Measurements from ENCODE around the gene NXF1. TPM values are rescaled to one million over a fixed set of nuclear protein-coding genes. Genes with fewer than 3 reads are reported as not detected.
A peak's percentile ranks its signal among the peaks of the same experiment; 100 is the strongest.

NXF1 gene
- total RNA-seq, 2 experiments from 2014 or later, result 343 to 358 TPM

DNA sequence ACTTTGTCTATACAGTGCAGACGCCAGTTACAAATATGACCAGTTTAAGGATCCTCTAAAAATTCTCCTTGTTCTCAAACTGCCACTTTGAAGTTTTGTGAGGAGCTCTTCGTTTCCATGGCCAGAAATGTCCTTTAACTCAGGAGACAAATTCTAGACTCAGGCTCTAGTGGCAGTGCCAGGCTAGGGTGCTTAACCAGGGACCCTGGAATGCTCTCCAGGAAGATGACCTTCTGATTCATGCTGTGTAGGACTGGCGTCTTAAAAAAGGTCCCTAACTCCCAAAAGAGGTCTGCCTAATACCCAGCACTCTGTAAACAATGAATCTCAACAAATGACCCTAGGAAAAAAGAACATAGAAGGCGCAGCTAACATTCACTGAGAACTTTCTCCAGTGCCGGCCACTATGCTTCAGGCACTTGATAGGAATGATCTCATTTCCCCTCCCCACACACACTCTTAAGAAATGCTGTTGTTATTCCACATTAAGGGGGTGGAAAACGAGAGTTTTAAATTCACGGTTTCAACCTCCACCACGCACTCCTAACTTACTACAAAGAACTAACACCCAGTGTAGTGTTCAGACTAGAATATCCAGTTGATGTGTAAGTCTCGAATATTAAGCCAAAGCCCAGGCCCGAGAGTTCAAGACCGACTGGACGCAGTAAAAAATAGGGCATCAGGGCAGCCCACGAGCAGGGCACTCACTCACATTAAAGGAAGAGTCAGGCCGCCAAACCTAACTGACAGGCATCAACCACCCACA is 747 bp downstream of the NXF1 start:
- Mint-ChIP-seq H3K4me1 (ENCODE audit: low read depth) (peaks cover 41% of the 10 kb centered on the region), H3K9me3 (no peaks in the 10 kb centered on the region), H3K4me3 (peak overlapping the region; percentile 98), H3K36me3 (ENCODE audit: low read depth) (peaks cover 60% of the 10 kb centered on the region), H3K27ac (peak overlapping the region; percentile 97), H3K27me3 (no peaks in the 10 kb centered on the region)
- DNase-seq (peak in 3 of 14 experiments; percentile 13 to 64 (median 41)), ATAC-seq (ENCODE audit: poor library complexity) (no peak)
- TF ChIP-seq, protein P1, sequence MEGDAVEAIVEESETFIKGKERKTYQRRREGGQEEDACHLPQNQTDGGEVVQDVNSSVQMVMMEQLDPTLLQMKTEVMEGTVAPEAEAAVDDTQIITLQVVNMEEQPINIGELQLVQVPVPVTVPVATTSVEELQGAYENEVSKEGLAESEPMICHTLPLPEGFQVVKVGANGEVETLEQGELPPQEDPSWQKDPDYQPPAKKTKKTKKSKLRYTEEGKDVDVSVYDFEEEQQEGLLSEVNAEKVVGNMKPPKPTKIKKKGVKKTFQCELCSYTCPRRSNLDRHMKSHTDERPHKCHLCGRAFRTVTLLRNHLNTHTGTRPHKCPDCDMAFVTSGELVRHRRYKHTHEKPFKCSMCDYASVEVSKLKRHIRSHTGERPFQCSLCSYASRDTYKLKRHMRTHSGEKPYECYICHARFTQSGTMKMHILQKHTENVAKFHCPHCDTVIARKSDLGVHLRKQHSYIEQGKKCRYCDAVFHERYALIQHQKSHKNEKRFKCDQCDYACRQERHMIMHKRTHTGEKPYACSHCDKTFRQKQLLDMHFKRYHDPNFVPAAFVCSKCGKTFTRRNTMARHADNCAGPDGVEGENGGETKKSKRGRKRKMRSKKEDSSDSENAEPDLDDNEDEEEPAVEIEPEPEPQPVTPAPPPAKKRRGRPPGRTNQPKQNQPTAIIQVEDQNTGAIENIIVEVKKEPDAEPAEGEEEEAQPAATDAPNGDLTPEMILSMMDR (IDR thresholded peaks at IDR 0.05), result no peak
- H3K36me3 ChIP-seq (ENCODE audit: insufficient read depth, low read length), result peaks cover 45% of the 10 kb centered on the region
- intact Hi-C loops (cut with DNase I, micrococcal nuclease), result loop anchor here (1.0 to 2.0 kb wide), 5 partner anchors 12 to 76 kb away; partner anchors contain the start of genes WDR74 (in 2 of the 2), STX5 (in 1 of the 2), TEX54 (in 1 of the 2) and TMEM179B (in 1 of the 2)
- H3K4me1 ChIP-seq (ENCODE audit: insufficient read depth, low read length), result peaks cover 36% of the 10 kb centered on the region
- H3K27ac ChIP-seq (ENCODE audit: low read depth in 1 of 2, low read length in 2 of 2), result peak overlapping the region; percentile 60 to 73
- no peaks in the 10 kb centered on the region for H3K9me3 ChIP-seq (ENCODE audit: control insufficient read depth in 1 of 2, insufficient read depth in 1 of 2, low read length in 2 of 2)
- POLR2A ChIA-PET, result interaction anchor here (1.2 to 6.5 kb wide), 8 partner anchors 17 to 77 kb away, joined by 3 to 96 read pairs (median 11); partner anchors contain the start of genes HNRNPUL2, STX5, TEX54 and TMEM179B
- CTCF ChIA-PET, result interaction anchor here (1.5 to 3.9 kb wide), 2 partner anchors 18 to 77 kb away, joined by 10 to 32 read pairs; partner anchors contain the start of genes SLC3A2 and TMEM179B
- H3K4me3 ChIP-seq (ENCODE audit: low read length), result peak overlapping the region; percentile 70
- no peaks in the 10 kb centered on the region for H3K27me3 ChIP-seq (ENCODE audit: control insufficient read depth in 1 of 2, insufficient read depth in 2 of 2, low read length in 2 of 2)

DNA sequence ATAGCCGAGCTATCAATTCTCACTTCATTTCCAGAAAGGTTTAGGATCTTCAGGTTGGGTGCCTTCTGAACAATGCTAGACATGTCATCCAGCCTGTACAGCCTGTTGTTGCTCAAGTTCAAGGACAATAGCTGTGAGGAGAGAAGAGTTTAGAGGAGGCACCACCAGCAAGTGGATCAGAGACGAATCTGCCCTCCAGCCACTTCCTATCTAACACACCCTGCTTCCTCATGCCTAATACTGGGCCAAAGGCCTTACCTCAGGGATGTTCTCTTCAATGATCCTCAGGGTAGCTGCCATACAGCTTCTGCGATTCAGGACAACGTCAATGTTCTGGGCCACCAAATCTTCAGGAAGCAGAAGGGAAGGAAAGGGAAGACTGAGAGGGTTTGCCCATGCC is 4.2 kb downstream of the NXF1 start:
- Histone ChIP-seq H3K27ac (ENCODE audit: low read depth in 1 of 2, low read length in 2 of 2) (no peak overlapping the region), H3K36me3 (ENCODE audit: insufficient read depth, low read length) (peaks cover 80% of the 10 kb centered on the region), H3K4me1 (ENCODE audit: insufficient read depth, low read length) (peaks cover 31% of the 10 kb centered on the region), H3K9me3 (ENCODE audit: control insufficient read depth in 1 of 2, insufficient read depth in 1 of 2, low read length in 2 of 2) (no peaks in the 10 kb centered on the region), H3K4me3 (ENCODE audit: low read length) (no peak overlapping the region), H3K27me3 (ENCODE audit: control insufficient read depth in 1 of 2, insufficient read depth in 2 of 2, low read length in 2 of 2) (no peaks in the 10 kb centered on the region)
- TF ChIP-seq, protein P1 (IDR thresholded peaks at IDR 0.05), result no peak
- Mint-ChIP-seq H3K4me3 (peak overlapping the region; percentile 25), H3K36me3 (ENCODE audit: low read depth) (peaks cover 94% of the 10 kb centered on the region), H3K27me3 (no peaks in the 10 kb centered on the region), H3K27ac (no peak overlapping the region), H3K9me3 (no peaks in the 10 kb centered on the region), H3K4me1 (ENCODE audit: low read depth) (peaks cover 36% of the 10 kb centered on the region)
- ATAC-seq (ENCODE audit: poor library complexity) (no peak), DNase-seq (no peak)
- intact Hi-C loops (cut with DNase I, micrococcal nuclease), result no loop called here
- POLR2A ChIA-PET, result interaction anchor here (0.9 to 3.4 kb wide), 8 partner anchors 9 to 74 kb away, joined by 3 to 26 read pairs (median 4); partner anchors contain the start of genes HNRNPUL2, TMEM179B, TMEM223 and WDR74
- CTCF ChIA-PET, result interaction anchor here (1.4 to 2.0 kb wide), 2 partner anchors 14 to 39 kb away, joined by 3 to 14 read pairs; partner anchors contain the start of gene TMEM179B

DNA sequence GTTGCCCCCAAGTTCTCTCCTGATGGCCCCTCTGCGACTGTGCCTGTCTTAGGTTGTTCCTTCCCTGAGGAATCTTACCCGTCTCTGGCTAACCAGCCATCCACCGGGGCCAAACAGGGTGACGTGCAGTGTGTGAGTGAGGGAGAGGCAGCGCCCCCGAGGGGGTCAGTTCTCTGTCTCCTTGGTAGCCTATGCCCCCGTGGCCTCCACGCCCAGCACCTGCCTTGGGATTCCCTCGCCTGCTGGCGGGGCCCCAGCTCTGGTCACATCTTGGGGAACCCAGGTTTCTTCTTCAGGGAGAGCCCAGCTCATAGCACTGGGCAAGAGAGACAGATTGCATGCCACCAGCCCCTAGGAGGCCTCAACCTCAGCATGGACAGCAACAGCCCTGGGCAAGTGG is 5.8 kb downstream of the NXF1 start:
- H3K4me1 ChIP-seq (ENCODE audit: insufficient read depth, low read length), result peaks cover 24% of the 10 kb centered on the region
- H3K36me3 ChIP-seq (ENCODE audit: insufficient read depth, low read length), result peaks cover 95% of the 10 kb centered on the region
- DNase-seq (no peak), ATAC-seq (ENCODE audit: poor library complexity) (no peak)
- POLR2A ChIA-PET, result interaction anchor here (2.8 to 3.4 kb wide), 2 partner anchors 12 to 41 kb away, joined by 14 to 26 read pairs; partner anchors contain the start of genes TMEM179B and WDR74
- no peak overlapping the region for H3K4me3 ChIP-seq (ENCODE audit: low read length)
- Mint-ChIP-seq H3K27ac (no peak overlapping the region), H3K9me3 (no peaks in the 10 kb centered on the region), H3K36me3 (ENCODE audit: low read depth) (peaks cover 98% of the 10 kb centered on the region), H3K4me1 (ENCODE audit: low read depth) (peaks cover 22% of the 10 kb centered on the region), H3K4me3 (no peak overlapping the region), H3K27me3 (no peaks in the 10 kb centered on the region)
- CTCF ChIA-PET, result interaction anchor here (0.5 to 1.4 kb wide), 2 partner anchors 17 to 41 kb away, joined by 3 to 4 read pairs; no protein-coding TSS in a partner anchor
- intact Hi-C loops (cut with DNase I, micrococcal nuclease), result no loop called here
- H3K9me3 ChIP-seq (ENCODE audit: control insufficient read depth in 1 of 2, insufficient read depth in 1 of 2, low read length in 2 of 2), result no peaks in the 10 kb centered on the region
- no peak overlapping the region for H3K27ac ChIP-seq (ENCODE audit: low read depth in 1 of 2, low read length in 2 of 2)
- no peaks in the 10 kb centered on the region for H3K27me3 ChIP-seq (ENCODE audit: control insufficient read depth in 1 of 2, insufficient read depth in 2 of 2, low read length in 2 of 2)
- TF ChIP-seq, protein P1 (IDR thresholded peaks at IDR 0.05), result no peak
